ENCODE results near the gene CHMP4A. TPM values are rescaled to one million over a fixed set of nuclear protein-coding genes. Genes with fewer than 3 reads are reported as not detected.
A peak's percentile ranks its signal among the peaks of the same experiment; 100 is the strongest.

CHMP4A gene
- total and polyA plus RNA-seq, 9 of the 15 experiments (the other 6 are each of a cell fraction or from before 2014, with no cell fraction given) = 28.8 to 104 (median 52.7) TPM

GRCh38 chr14:24195186-24196070, 17.9 kb downstream of the CHMP4A start, which contains the start of gene TM9SF1 (continued):
- TF ChIP-seq SP2 (IDR thresholded peaks at IDR 0.05; ENCODE audit: extremely low read depth, low read depth, low read length, poor library complexity, severe bottlenecking) (no peak), CEBPB (tag; IDR thresholded peaks at IDR 0.05) (no peak), RBBP5 (IDR thresholded peaks at IDR 0.05; ENCODE audit: borderline replicate concordance, insufficient read depth, low read length, poor library complexity, severe bottlenecking) (peak; percentile 83), TARDBP (IDR thresholded peaks at IDR 0.05) (no peak), MIER1 (IDR thresholded peaks at IDR 0.05; ENCODE audit: low read depth) (no peak), ZNF121 (CRISPR knock-in tag; conservative IDR thresholded peaks at IDR 0.05) (no peak), POLR2AphosphoS5 (IDR thresholded peaks at IDR 0.05; ENCODE audit: control insufficient read depth, insufficient read depth, low read depth, low read length) (no peak; the same call in 1 of the 2 replicates), BACH1 (tag; IDR thresholded peaks at IDR 0.05) (no peak), ZZZ3 (IDR thresholded peaks at IDR 0.05) (no peak), ZBTB33 (CRISPR knock-in tag; IDR thresholded peaks at IDR 0.05) (peak; percentile 50; the same call in 1 of the 2 replicates), TRIM25 (IDR thresholded peaks at IDR 0.05; ENCODE audit: borderline replicate concordance) (no peak), SRSF7 (optimal IDR thresholded peaks at IDR 0.05; ENCODE audit: low read depth, low read length) (no peak), CLOCK (CRISPR knock-in tag; IDR thresholded peaks at IDR 0.05; ENCODE audit: borderline replicate concordance) (no peak), MXI1 (IDR thresholded peaks at IDR 0.05; ENCODE audit: low read depth, low read length) (no peak), IRF1 (CRISPR knock-in tag; IDR thresholded peaks at IDR 0.05; ENCODE audit: borderline replicate concordance) (no peak), ZNF140 (CRISPR knock-in tag; IDR thresholded peaks at IDR 0.05) (no peak), MYBL2 (IDR thresholded peaks at IDR 0.05; ENCODE audit: low read depth) (no peak), MYBL2 (CRISPR knock-in tag; IDR thresholded peaks at IDR 0.05; ENCODE audit: borderline replicate concordance) (no peak), ETV5 (CRISPR knock-in tag; IDR thresholded peaks at IDR 0.05; ENCODE audit: low read depth) (peak; percentile 33)

Data from K562 (cell line).